Measurements from ENCODE around the gene RARB.

Gene RARB

GRCh38 chr3:25404569-25404968 is 23.5 kb upstream of the RARB start:
- no peak for DNase-seq (ENCODE audit: low read depth)
- no peak for TF ChIP-seq CTCF (conservative IDR thresholded peaks at IDR 0.05; ENCODE audit: low read length)
- H3K4me3 ChIP-seq (ENCODE audit: low read length): no peak overlapping the region

- H3K4me3 ChIP-seq (ENCODE audit: low read length): no peak overlapping the region
- DNase-seq (ENCODE audit: low read depth): no peak
- TF ChIP-seq CTCF (conservative IDR thresholded peaks at IDR 0.05; ENCODE audit: low read length): no peak
Observed at GRCh38 chr3:25405335-25405734, 22.7 kb upstream of the RARB start.

GRCh38 chr3:25410703-25411102 is 17.4 kb upstream of the RARB start:
- no peak for TF ChIP-seq CTCF (conservative IDR thresholded peaks at IDR 0.05; ENCODE audit: low read length)
- no peak for DNase-seq (ENCODE audit: low read depth)

GRCh38 chr3:25412269-25412668 is 15.8 kb upstream of the RARB start:
- no peak for DNase-seq (ENCODE audit: low read depth)
- TF ChIP-seq CTCF (conservative IDR thresholded peaks at IDR 0.05; ENCODE audit: low read length): no peak

More at GRCh38 chr3:25410703-25411102, 17.4 kb upstream of the RARB start:
- H3K4me3 ChIP-seq (ENCODE audit: low read length): no peak overlapping the region

GRCh38 chr3:25416176-25416575 is 11.9 kb upstream of the RARB start:
- no peak overlapping the region for H3K4me3 ChIP-seq (ENCODE audit: low read length)
- no peak for TF ChIP-seq CTCF (conservative IDR thresholded peaks at IDR 0.05; ENCODE audit: low read length)
- DNase-seq (ENCODE audit: low read depth): no peak

More at GRCh38 chr3:25412269-25412668, 15.8 kb upstream of the RARB start:
- no peak overlapping the region for H3K4me3 ChIP-seq (ENCODE audit: low read length)

GRCh38 chr3:25418596-25418995 is 9.5 kb upstream of the RARB start:
- no peak for DNase-seq (ENCODE audit: low read depth)
- no peak overlapping the region for H3K4me3 ChIP-seq (ENCODE audit: low read length)
- no peak for TF ChIP-seq CTCF (conservative IDR thresholded peaks at IDR 0.05; ENCODE audit: low read length)

- no peak overlapping the region for H3K4me3 ChIP-seq (ENCODE audit: low read length)
- no peak for DNase-seq (ENCODE audit: low read depth)
- no peak for TF ChIP-seq CTCF (conservative IDR thresholded peaks at IDR 0.05; ENCODE audit: low read length)
Observed at GRCh38 chr3:25419251-25419650, 8.8 kb upstream of the RARB start.
